GF-D8 (cell line): ENCODE data around the gene SLC35F3.
"Not testable (repeated sequence)": the region's sequence is repeated elsewhere in the genome, so short reads cannot be mapped to it uniquely, and the experiment has no call there.

Source experiments
- DNase-seq: peaks from one replicate; lab custom pipeline; 2025; lab: John Stamatoyannopoulos, UW

SLC35F3 gene

DNA sequence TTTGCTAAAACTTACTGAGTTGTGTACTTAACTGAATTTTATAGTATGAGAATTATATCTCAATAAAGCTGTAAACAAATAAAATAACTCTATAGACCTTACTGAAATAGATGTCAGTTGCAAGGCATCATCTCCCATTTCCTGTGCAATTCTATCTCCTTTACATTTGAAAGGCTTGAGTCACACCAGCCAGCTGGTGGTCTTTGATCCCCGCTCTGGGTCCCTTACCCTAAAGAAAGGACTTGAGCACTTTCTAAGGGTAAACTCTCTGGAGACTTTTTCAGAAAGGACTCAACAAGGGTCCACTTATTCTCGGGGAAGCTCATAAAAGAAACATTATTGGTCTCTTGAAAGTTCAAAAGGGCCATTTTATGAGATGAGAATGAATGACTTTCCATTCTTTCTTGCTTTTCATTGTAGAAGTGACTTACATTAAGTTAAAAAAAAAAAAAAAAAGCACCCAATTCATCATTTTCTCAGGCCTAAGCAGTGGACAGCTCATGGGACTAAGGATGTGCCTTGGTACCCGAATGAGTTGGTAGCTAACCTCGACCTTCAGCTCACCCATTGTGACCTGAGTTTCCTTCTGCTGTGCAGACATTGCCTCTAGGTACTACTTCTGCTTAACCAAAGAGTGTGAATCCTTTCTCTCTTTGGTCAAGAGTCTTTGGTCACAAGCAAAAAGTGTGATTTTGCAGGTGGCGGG lies 321.8 kb downstream of the SLC35F3 start:
- no peak for DNase-seq

DNA sequence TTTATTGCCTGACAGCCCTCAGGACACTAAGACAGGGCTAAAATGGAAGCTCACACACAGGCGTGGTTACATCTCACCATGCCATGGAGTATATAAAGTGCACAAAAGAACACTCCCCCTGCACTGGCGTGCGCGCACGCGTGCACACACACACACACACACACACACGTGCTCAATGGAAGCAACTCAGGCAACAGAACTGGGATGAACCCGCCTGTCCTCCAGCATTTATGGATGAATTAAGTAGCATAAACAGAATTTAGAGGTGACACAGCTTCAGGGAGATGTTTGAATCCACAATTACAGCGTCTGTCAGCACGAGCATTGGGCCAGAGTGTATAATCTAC lies 322.3 kb downstream of the SLC35F3 start:
- DNase-seq = no peak

DNA sequence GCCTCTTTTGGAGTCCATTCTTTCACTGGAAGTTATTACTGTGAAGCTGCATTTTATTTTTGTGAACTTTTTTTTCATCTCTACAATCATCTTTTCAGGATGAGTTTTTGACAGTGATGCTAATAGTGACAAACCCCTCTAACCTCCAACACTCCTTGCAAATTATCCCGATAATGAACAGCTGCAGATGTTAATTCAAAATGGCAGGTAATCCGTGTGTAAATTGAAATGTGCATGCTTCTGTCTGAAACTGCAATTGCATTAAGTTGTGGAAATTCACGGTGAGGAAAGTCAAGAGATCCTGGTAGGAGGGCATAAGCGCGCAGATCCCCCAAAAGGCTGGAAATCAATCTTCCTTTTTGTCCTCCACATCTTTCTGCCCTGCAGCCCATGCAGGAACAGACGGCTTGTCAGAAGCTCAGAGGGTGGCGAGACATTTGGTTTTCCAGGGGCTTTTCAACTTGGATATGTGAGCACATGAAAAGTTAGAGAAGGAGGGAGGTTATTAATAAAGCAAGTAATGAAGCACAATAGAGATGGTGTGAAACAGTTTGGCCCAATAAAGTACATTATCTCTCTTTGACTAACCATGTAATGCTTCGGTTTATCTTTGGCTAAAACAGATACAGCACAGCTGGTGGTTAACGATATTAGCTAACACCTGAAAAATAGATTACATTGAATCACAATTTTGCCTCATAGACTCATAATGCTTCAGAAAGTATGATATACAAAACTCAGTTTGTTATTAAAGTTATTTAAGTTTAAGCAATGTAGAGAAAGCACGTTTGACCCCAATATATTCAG lies 325.3 kb downstream of the SLC35F3 start:
- no peak for DNase-seq

DNA sequence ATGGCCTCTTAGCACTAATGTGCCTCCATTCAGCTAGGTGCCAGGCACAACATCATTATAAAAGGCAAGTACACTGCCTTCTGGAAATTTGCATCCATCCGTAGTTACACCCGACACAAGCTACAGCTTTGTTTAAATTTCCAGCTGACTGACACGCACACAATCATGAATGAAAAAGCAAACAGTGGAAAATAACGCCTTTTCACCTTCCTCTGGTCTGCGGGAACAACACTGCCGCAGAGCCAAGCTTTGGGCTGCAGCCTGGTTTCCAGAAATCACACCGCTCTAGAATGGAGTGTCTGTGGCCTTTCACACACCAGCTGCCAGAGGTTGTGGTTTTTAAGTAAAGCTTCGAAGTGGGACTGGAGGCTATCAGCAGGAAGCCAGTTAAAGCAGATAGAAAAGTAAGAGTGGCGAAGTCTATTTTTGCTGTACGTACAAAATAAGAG lies 326.0 kb downstream of the SLC35F3 start:
- no peak for DNase-seq

DNA sequence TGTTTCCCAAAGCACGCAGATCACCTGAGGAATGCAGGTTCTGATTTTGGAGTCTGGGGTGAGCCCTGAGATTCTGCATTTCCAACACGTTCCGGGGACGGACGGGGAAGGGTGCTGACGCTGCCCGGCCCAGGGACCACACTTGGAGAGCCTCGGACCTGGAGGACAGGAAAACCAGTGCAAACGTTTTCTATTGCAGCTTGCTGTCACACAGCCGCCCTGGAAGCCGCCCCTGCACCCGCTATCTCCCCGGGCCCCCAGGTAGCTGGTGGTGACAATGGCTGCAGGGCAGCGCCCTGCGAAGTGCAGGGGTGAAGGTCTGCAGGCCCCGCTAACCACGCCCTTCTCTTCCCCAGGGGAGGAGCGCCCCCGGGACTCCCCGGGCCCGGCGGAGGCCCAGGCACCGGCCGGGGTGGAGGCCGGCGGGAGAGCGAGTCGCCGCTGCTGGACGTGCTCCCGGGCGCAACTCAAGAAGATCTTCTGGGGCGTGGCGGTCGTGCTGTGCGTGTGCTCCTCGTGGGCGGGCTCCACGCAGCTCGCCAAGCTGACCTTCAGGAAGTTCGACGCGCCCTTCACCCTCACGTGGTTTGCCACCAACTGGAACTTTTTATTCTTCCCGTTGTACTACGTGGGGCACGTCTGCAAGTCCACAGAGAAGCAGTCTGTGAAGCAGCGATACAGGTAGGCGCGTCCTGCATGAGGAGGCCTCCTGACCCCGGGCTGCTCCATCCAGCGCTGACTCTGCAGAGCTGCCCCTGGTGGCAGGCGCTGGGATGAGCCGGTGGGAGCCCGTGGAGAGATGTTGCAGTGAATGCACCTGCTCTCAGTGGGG lies 326.8 kb downstream of the SLC35F3 start:
- DNase-seq = no peak

DNA sequence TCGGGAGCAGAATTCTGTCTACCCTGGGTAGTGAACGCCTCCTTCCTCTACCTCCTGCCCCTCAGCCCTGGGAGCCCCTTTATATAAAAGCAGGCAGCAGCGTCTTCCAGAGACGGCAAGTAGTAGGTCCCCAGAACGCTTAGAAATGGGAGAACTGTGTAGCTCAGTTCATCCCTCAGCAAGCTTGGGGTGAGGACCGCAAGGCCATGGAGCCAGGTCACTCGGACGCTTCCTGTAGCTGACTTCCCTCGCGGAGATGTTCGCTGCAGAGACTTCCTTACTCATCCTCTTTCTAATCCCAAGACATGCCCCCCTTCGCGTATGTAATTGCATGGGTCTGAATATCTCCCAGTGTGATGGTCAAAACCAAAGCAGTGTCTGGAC lies 327.4 kb downstream of the SLC35F3 start:
- no peak for DNase-seq

DNA sequence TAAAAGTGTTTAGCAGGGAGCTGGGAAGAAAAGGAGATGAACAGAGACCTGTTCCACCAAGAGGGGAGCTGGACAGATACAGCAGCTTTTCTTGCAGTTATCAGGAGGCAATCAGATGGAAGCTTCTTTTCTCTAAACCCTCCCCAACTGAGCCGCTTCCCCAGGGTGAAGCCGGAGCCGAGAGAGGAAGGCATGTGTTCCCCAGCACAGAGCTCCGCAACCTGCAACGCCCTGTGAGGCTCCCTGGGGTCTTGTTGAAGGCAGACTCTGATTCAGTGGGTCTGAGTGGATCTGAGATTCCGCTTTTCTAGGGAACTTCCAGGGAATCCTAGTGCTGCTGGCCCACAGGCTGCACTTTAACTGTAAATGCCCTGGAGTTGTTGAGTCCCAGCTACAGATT lies 329.7 kb downstream of the SLC35F3 start:
- DNase-seq = no peak

DNA sequence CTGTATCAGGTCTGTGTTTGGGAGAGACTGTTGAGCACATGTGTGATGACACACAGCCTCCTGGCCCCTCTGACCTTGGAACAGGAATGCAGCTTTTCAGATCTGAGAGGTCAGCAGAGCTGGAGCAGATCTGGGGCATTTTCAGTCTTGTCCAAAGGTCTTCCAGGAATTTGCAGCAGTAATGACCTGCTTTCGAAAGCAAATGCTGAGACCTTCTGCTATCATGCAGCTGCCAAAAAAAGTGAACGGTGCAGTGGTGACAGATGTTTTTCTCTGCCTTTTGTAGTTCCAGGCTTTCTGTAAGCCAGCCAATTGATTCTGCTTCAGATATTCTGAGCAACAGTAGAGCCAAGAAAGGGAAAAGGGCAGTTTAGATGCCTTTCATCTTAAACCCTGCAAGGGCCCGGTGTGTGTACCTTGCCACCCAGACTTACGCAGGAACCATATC lies 331.0 kb downstream of the SLC35F3 start:
- DNase-seq = no peak

DNA sequence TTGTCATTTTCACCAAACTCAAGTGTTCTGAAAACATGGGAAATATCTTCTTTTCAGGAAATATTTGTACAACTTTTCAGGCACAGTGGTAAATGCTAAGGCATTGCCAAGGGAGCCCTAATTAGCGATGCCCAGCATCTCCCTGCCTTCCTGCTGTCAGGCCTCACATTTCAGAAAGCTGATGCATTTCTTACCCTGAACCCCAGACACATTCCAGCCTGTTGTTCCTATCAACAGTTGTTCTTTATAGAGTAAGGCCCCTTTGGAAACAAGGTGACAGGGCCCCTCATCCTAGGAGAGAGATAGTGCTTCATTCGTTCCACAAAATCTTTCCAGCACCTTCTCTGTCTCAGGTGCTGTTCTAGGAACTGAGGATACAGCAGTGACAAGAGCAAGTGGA lies 332.9 kb downstream of the SLC35F3 start:
- no peak for DNase-seq

DNA sequence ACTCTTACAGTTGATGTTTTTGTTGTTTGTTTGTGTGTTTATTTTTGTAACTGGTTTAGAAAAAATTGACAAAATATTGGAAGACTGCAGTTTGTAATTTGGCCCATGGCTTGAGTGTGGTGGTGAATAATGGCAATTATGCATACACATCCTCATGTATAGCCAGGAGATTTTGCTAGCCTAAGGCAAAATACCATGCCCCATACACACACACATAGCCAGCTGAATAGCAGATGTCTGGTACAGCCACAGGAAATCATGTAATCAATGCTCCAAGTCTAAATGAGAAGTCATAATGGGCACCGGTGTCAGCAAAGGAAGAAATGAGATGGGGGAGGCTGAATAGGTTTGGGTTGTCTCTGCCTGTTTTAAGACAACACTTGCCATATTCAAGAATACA lies 333.6 kb downstream of the SLC35F3 start:
- no peak for DNase-seq

DNA sequence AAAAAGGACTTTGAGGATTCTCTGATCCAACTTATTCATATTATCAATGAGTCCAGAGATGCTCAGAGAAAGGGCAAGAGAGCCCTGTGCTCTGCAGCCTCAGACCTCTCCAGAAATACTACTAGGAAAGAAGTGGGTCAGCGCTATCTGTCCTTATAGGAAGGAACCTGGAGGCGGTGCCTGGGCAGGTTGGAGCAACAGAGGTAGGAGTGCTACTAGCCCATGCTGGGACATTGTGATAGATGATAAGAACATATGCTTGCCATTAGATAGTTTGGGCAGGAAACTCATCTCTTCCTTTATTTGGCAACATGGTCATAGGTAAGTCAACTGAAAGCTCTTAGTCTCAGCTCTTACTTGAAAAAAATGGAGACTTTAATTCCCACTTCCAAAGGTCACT lies 335.0 kb downstream of the SLC35F3 start:
- no peak for DNase-seq

DNA sequence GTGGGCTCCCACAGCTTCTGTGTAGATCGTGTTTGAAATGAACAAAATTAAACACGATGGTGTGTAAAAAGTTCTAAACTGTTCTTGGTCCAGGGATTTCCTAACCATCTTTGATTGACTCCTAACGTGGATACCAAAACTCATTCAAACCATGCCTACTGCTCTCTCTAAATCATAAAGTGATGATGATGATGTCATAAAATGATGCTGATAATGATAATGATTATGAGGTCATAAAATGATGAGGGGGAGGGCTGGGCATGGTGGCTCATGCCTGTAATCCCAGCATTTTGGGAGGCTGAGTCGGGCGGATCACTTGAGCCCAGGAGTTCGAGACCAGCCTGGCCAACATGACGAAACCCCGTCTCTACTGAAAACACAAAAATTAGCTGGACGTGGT lies 335.5 kb downstream of the SLC35F3 start:
- no peak for DNase-seq

DNA sequence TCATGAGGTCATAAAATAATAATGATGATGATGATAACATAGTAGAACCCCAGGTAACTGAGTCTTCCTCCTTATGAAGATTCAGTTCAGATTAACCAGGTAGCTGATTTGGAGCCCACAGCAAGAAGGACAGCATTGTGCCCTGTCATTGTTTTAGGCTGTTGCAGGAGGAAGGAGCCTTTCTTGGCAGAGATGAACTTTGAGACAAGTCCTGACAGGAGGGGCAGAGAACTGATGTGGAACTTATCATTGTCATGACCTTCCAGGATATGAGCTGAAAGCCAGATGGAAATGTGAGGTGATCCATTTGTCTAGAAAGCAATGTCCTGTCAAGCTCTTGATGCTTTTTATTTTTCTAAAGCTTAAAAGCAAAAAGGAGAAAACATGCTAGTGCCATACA lies 336.2 kb downstream of the SLC35F3 start:
- no peak for DNase-seq

DNA sequence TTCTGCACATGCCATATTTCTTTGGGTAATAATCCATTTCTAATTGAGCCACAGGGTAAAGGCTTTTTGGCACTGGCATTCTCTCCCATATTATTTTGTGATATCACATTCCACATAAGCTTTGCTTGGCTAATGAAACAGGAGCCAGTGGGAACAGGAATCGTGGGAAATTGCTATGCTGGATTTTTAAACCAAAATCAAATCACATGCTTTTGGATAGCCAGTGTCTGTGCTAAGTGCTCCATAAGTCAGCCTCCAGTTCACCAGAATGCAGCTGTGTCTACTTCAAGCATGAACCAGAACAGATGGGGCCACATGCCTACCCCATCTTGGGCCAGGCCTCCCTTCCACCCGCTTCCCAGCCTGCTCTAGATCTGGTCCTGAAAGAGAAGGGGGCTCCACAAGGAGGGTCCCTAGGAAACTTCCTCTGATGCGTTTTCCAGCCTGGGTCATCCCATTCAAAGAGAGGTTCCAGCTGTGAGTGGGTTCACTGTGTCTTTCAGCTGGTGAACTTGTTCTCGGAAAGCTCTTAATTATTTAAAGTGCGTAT lies 337.5 kb downstream of the SLC35F3 start:
- no peak for DNase-seq

DNA sequence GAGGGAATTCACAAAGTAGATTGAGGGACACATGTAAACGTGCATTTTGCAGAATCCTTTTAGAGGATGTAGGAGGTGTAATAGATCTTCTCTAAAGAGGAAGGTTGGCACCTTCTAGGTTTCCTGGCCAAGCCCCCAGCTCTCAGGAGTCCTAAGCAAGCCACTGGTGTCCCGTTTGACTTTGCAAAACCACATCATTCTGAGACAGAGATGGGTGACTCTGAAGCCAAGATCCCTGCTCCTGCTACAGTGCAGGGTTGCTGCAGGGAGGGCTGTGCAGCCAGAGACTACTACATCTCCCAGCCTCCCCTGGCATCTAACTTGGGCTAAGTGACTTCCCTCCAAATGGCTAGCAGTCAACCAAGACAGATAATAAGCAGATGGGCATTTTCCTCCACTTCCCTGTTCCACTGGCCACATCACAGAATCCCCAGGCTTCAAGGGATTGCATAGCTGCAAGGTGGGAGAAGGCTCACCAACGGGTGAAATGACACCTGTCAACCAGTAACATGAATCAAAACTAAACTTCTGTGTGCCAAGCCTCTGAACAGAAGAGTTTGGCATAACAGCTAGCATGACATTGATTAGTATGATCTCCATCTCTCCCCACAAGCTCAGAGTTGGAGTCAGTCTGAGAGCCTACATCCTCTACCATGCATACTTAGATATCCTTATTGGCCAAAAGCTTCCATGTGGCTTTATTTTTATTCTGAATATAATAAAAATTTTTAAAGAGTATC lies 339.2 kb downstream of the SLC35F3 start:
- DNase-seq = no peak

DNA sequence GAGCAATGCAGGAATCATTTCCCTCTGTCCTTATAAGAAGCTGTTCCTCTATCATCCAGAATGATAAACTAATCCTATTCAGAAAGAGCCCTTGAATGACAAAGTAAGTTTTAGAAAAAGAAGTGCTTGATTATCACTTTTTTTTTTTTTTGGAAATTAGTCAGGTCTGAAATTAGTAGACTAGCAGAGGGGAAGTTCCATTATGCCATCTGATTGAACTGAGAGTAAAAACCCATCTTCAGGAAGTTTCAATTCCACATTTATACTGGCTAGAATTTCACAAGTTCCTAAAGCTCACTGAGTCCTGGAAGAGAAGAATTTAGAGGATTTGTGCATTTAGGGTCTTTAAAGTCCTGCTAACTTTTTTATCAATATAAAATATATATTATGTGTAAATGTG lies 340.0 kb downstream of the SLC35F3 start:
- DNase-seq = no peak

DNA sequence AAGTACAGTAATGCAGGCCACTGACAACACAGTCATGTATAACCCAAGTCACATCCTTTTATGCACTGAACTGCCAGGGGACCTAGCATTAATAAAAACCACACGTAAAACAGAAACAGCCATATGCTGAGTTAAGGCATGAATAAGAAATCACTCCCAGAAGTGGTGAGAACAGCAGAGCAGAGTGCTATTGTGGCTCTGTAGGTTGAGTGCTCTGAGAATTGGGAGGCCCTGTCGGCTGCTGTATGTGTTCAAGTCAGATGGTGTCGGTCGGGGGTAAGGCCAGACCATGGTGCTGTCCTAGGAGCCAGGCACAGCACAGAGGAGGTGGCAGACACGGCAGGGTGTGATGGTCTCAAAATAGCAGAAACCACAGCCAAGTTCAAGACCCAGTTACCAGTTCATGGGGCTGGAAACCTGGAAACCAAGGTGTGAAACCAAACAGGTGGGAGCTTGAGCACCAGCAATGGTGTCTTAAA lies 342.2 kb downstream of the SLC35F3 start:
- DNase-seq = no peak

DNA sequence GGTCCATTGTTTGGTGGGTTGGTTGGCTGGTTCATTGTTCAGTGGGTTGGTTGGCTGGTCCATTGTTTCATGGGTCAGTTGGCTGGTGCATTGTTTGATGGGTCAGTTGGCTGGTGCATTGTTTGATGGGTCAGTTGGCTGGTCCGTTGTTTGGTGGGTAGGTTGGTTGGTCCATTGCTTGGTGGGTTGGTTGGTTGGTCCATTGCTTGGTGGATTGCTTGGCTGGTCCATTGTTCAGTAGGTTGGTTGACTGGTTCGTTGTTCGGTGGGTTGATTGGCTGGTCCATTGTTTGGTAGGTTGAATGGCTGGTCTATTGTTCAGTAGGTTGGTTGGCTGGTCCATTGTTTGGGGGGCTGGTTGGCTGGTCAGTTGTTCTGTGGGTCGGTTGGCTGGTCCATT lies 343.3 kb downstream of the SLC35F3 start:
- DNase-seq = not testable (repeated sequence)

DNA sequence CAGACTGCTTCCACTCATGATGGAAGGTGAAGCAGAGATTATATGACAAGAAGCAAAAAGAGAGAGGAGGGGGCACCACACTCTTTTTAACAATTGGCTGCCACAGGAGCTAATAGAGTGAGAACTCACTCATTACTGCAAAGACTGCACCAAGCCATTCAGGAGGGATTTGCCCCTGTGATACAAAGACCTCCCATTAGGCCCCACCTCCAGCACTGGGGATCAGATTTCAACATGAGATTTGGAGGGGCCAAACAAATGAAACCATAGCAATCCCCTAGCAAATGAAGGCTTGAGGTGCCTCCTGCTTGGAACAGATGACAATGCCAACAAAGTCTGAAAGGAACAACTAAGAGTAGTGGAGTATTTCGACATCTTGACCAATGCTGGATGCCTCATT lies 346.3 kb downstream of the SLC35F3 start:
- DNase-seq = no peak

DNA sequence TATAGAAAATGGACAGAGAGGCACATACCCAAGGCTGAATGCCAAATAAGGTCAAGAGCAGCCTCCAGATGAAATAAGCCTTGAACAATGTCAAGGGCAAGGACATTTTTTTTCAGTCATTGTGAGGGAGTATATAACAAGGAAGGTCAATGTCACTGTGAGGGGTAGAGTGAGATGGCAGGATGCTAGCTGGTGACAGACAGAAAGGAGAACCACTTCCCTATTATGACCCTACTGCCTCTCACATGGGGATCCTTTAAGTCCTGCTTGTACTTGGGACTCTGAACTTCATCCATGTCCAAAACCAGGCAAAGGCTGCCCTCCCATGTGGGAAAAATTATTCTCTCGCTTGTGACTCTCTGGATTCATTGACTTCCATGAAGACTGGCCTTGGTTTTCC lies 349.3 kb downstream of the SLC35F3 start:
- no peak for DNase-seq

DNA sequence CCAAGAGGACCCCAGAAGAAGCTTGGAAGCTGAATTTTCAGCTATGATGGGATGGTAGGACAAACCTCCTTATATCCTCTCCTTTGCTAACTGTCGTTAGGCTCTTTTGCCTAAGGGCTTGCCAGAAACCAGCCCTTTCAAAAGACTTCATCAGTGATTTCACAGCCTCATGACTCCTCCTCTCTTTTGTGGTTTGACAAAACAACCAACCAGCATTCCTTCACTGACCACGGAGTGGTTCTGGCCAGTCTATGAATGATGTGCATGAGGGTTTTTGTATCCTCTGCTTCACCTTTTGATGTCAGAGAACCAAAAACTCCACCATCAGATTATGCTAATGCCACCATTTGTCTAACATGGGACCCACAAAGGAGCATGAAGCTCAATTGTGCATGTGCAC lies 351.9 kb downstream of the SLC35F3 start:
- no peak for DNase-seq

DNA sequence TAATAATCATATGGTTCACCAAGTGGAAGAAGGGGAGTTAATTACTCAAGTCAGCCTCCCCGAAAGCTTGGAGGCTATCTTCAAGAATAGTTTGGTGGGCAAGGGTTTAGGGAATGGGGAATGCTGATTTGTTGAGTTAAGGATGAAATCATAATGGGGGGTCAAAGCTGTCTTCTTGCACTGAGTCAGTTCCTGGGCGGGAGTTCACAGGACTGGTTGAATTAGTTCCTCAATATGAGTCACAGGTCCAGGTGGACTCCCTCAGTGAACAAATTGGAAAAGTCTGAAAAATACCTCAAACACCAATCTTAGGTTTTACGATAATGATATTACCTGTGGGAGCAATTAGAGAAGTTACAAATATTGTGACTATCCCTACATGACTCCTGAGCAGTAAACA lies 353.6 kb downstream of the SLC35F3 start:
- no peak for DNase-seq
